Upper lobe of left lung (tissue), 6 donors: Measurements from ENCODE around the gene COLEC11. TPM values are rescaled to one million over a fixed set of nuclear protein-coding genes. Genes with fewer than 3 reads are reported as not detected.

Source experiments
- ATAC-seq, 2 donors: fragments of 200-7000 bp; cut with Tn5 transposase; one replicate each; pipeline ENCODE4 v1.9.1; 2022; ENCODE audit warnings: mild to moderate bottlenecking in 2 of 2, moderate library complexity in 2 of 2; ENCODE audit not compliant: low FRiP score in 2 of 2
- DNase-seq, 2 donors: peaks; one replicate each; pipeline ENCODE4 v3.0.0-alpha.2; 2019 to 2020
- H3K27ac ChIP-seq, 4 donors: fragments of 200-600 bp; sonication (generic); one replicate each; pipeline ENCODE4 v1.5.1; 2016 to 2019
- H3K27me3 ChIP-seq, 4 donors: fragments of 200-600 bp; sonication (generic); one replicate each; pipeline ENCODE4 v1.5.1; 2017 to 2019
- H3K36me3 ChIP-seq, 4 donors: fragments of 200-600 bp; sonication (generic); one replicate each; pipeline ENCODE4 v1.5.1; 2016 to 2019
- H3K4me1 ChIP-seq, 4 donors: fragments of 200-600 bp; sonication (generic); one replicate each; pipeline ENCODE4 v1.5.1; 2018 to 2019
- H3K4me3 ChIP-seq, 4 donors: fragments of 200-600 bp; sonication (generic); one replicate each; pipeline ENCODE4 v1.5.1; 2017 to 2019; ENCODE audit warnings: mild to moderate bottlenecking in 2 of 4, moderate library complexity in 1 of 4
- H3K9me3 ChIP-seq, 4 donors: fragments of 200-600 bp; sonication (generic); one replicate each; pipeline ENCODE4 v1.5.1; 2018 to 2019
- EP300 ChIP-seq, 4 donors: sonication (generic); formaldehyde crosslinking; IDR thresholded peaks; one replicate each; pipeline ENCODE4 v1.5.1; 2017; ENCODE audit warnings: antibody characterized with exemption in 4 of 4, control low read depth in 2 of 4
- POLR2A ChIP-seq, 4 donors: fragments of 450-650 bp; IDR thresholded peaks; one replicate each; pipeline ENCODE4 v1.5.1; 2016 to 2017; ENCODE audit warnings: antibody characterized with exemption in 4 of 4, mild to moderate bottlenecking in 2 of 4
- POLR2AphosphoS5 ChIP-seq, 2 donors: sonication (generic); formaldehyde crosslinking; IDR thresholded peaks; one replicate each; pipeline ENCODE4 v1.5.1; 2017; ENCODE audit warnings: antibody characterized with exemption in 2 of 2
- WGBS, 2 donors: methylation state at CpG; one replicate each; pipeline ENCODE4 v1.1.5; 2017 to 2018; 5-methylcytosine and 5-hydroxymethylcytosine counted together
- total RNA-seq, 6 donors: library from RNA; depleted of rRNA in 4 of 6; stranded (reverse); fragments of >200 nt in 4 of 6; gene quantifications; one replicate each; pipeline versions ENCODE4 v1.1.0 to v1.2.1, GENCODE V29; 2016 to 2021
- TF ChIP-seq, protein P1 (sequence below), 6 experiments: fragments of 450-650 bp in 4 of 6; fragments of 200-600 bp in 2 of 6; sonication (generic) in 2 of 6; IDR thresholded peaks; one replicate each; pipeline ENCODE4 v1.5.1; 2016 to 2019; ENCODE audit warnings: antibody characterized with exemption in 6 of 6
- donor health status: DM: no; HTN: no; CAD: no; lungs with moderate emphysema.
- donor health status: DM: no; HTN: yes; CAD: no; lungs with severe emphysema.

COLEC11 gene
- total RNA-seq, 6 donors from 2014 or later: 0.79 to 2.3 (median 1.3) TPM; not detected in 1

GRCh38 chr2:3665886-3666612, 71.1 kb downstream of the COLEC11 start:
- H3K36me3 ChIP-seq: no peaks in the 10 kb centered on the region
- DNase-seq (no peak), ATAC-seq (peak; percentile 20 to 23)
- no peaks in the 10 kb centered on the region for H3K27me3 ChIP-seq
- 87 to 89% methylated on average over 16 of the region's 16 CpGs for WGBS, 2 donors
- H3K4me3 ChIP-seq: no peak overlapping the region
- H3K27ac ChIP-seq: no peak overlapping the region
- TF ChIP-seq, protein P1, sequence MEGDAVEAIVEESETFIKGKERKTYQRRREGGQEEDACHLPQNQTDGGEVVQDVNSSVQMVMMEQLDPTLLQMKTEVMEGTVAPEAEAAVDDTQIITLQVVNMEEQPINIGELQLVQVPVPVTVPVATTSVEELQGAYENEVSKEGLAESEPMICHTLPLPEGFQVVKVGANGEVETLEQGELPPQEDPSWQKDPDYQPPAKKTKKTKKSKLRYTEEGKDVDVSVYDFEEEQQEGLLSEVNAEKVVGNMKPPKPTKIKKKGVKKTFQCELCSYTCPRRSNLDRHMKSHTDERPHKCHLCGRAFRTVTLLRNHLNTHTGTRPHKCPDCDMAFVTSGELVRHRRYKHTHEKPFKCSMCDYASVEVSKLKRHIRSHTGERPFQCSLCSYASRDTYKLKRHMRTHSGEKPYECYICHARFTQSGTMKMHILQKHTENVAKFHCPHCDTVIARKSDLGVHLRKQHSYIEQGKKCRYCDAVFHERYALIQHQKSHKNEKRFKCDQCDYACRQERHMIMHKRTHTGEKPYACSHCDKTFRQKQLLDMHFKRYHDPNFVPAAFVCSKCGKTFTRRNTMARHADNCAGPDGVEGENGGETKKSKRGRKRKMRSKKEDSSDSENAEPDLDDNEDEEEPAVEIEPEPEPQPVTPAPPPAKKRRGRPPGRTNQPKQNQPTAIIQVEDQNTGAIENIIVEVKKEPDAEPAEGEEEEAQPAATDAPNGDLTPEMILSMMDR (IDR thresholded peaks at IDR 0.05): no peak
- TF ChIP-seq EP300 (IDR thresholded peaks at IDR 0.05) (no peak), POLR2A (IDR thresholded peaks at IDR 0.05) (no peak), POLR2AphosphoS5 (IDR thresholded peaks at IDR 0.05) (no peak)
- peaks cover 0 to 3% (median 0%) of the 10 kb centered on the region in 4 donors for H3K4me1 ChIP-seq
- H3K9me3 ChIP-seq: no peaks in the 10 kb centered on the region

DNA sequence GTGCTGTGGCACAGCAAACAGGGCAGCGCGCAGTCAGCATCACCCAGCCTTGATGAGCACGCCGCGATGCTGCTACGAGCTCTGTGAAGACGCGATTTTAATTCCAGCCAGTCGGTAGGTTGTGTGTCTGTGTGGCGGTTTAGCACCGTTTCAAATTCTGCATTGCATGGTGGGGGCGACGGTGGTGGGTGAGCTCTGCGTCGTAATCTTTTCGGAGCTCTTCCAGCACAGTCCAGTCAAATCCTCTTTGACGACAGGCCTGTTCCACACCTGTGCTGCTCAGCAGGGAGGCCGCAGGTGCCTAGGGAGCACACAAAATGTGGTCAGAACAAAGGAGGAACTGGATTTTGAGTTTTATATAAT, 71.7 kb downstream of the COLEC11 start:
- H3K27me3 ChIP-seq: no peaks in the 10 kb centered on the region
- TF ChIP-seq POLR2A (IDR thresholded peaks at IDR 0.05): no peak
- TF ChIP-seq EP300 (IDR thresholded peaks at IDR 0.05): no peak
- TF ChIP-seq, protein P1 (IDR thresholded peaks at IDR 0.05): no peak
- TF ChIP-seq POLR2AphosphoS5 (IDR thresholded peaks at IDR 0.05): no peak
- ATAC-seq (peak in 1 of 2 donors; percentile 3), DNase-seq (no peak)
- H3K9me3 ChIP-seq: no peaks in the 10 kb centered on the region
- H3K27ac ChIP-seq: no peak overlapping the region
- WGBS, 2 donors: 93 to 96% methylated on average over 17 to 18 of the region's 18 CpGs
- no peak overlapping the region for H3K4me3 ChIP-seq
- H3K36me3 ChIP-seq: no peaks in the 10 kb centered on the region
- peaks cover 0 to 3% (median 0%) of the 10 kb centered on the region in 4 donors for H3K4me1 ChIP-seq

DNA sequence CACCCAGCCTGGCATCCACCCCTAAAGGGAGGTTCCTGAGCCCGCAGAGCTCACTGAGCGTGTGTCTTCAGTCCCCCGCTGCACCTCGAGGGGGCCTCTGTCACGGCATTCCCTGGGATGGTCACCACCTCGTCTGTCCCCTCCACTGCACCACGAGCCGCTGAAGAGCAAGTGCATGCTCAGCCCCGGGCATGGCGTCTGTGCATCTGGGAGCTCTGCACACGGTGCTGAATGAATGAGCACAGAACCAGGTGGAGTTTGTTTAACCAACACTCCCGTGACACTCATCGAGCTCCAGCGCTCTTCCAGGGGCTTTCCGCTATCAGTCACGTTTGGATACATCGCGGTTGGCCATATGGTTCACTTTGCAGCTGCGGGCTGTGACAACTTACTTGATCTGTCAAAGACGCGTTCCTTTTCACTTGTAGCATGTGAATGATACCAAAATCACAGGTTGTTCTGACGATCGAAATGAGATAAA, 72.3 kb downstream of the COLEC11 start:
- Histone ChIP-seq H3K4me1 (peaks cover 0 to 3% (median 0%) of the 10 kb centered on the region in 4 donors), H3K9me3 (no peaks in the 10 kb centered on the region), H3K4me3 (peak overlapping the region in 1 of 4 donors; percentile 12), H3K27me3 (no peaks in the 10 kb centered on the region), H3K27ac (no peak overlapping the region), H3K36me3 (no peaks in the 10 kb centered on the region)
- 43 to 45% methylated on average over 22 to 23 of the region's 23 CpGs for WGBS, 2 donors
- peak; percentile 19 to 69 for ATAC-seq
- peak in 1 of 2 donors; percentile 21 for DNase-seq
- TF ChIP-seq POLR2A (IDR thresholded peaks at IDR 0.05): no peak
- peak in 1 of 4 donors; percentile 11 for TF ChIP-seq EP300 (IDR thresholded peaks at IDR 0.05)
- TF ChIP-seq POLR2AphosphoS5 (IDR thresholded peaks at IDR 0.05): peak in 1 of 2 donors; percentile 50
- TF ChIP-seq, protein P1 (IDR thresholded peaks at IDR 0.05): no peak

GRCh38 chr2:3669656-3670055, 74.7 kb downstream of the COLEC11 start:
- Histone ChIP-seq H3K27me3 (no peaks in the 10 kb centered on the region), H3K36me3 (no peaks in the 10 kb centered on the region), H3K9me3 (no peaks in the 10 kb centered on the region), H3K4me1 (peaks cover 0 to 3% (median 0%) of the 10 kb centered on the region in 4 donors), H3K27ac (no peak overlapping the region), H3K4me3 (no peak overlapping the region)
- ATAC-seq: no peak
- TF ChIP-seq, protein P1 (IDR thresholded peaks at IDR 0.05): no peak
- TF ChIP-seq POLR2A (IDR thresholded peaks at IDR 0.05) (no peak), EP300 (IDR thresholded peaks at IDR 0.05) (no peak), POLR2AphosphoS5 (IDR thresholded peaks at IDR 0.05) (no peak)
- DNase-seq: no peak
- 81 to 86% methylated on average over 8 of the region's 8 CpGs for WGBS, 2 donors
